K562 treated with DMSO at 1 percent for 24 hours (cell line): ENCODE measurements around the gene SLC25A1. TPM values are rescaled to one million over a fixed set of nuclear protein-coding genes. Genes with fewer than 3 reads are reported as not detected.

Experiments used
- total RNA-seq: library from RNA; unstranded; fragments of 300-600 nt; gene quantifications from 2 replicates; pipeline ENCODE4 v1.2.3, GENCODE V29; 2022; ENCODE audit warnings: low read depth; ENCODE audit not compliant: insufficient read depth

SLC25A1 gene
- 362 and 399 TPM in 2 replicates for total RNA-seq

GRCh38 chr22:19178657-19179496 is at the start of gene SLC25A1:
TSS of gene SLC25A1 (minus strand) at chr22:19178736. CDS start at chr22:19178673, 63 bp downstream.

GRCh38 chr22:19149991-19150390 is 28.5 kb downstream of the SLC25A1 start, which contains the start of gene GSC2:
TSS of gene GSC2 (minus strand) at chr22:19150292. CDS start at chr22:19150283, 9 bp downstream.

GRCh38 chr22:19130959-19131684 is 47.4 kb downstream of the SLC25A1 start, which contains the start of gene TSSK2:
TSS of gene TSSK2 (plus strand) at chr22:19131308. CDS start at chr22:19131400, 92 bp downstream.

Other genes with a start within 250 kb of the SLC25A1 start
- not detected in 2 replicates for gene PRODH, start 242.4 kb downstream of the SLC25A1 start, total RNA-seq
- 188 TPM in 2 replicates for gene DGCR2, start 56.3 kb downstream of the SLC25A1 start, total RNA-seq
- gene TSSK2, start 47.4 kb downstream of the SLC25A1 start, total RNA-seq = not detected in 2 replicates
- gene ESS2, start 34.1 kb downstream of the SLC25A1 start, total RNA-seq = 74.5 and 76.9 TPM in 2 replicates
- not detected in 2 replicates for gene GSC2, start 28.4 kb downstream of the SLC25A1 start, total RNA-seq
- 32.0 and 36.4 TPM in 2 replicates for gene CLTCL1, start 113.0 kb upstream of the SLC25A1 start, total RNA-seq